ENCODE results near the gene ACKR2.

The ACKR2 gene

GRCh38 chr3:42801784-42802183, 7.5 kb upstream of the ACKR2 start:
- Histone ChIP-seq H3K27me3 (no peaks in the 10 kb centered on the region), H3K27ac (no peak overlapping the region), H3K4me3 (no peak overlapping the region), H3K36me3 (no peaks in the 10 kb centered on the region), H3K4me1 (peaks cover 0 to 39% (median 22%) of the 10 kb centered on the region in 4 donors), H3K9me3 (no peaks in the 10 kb centered on the region)
- DNase-seq, result no peak
- TF ChIP-seq CTCF (IDR thresholded peaks at IDR 0.05), result no peak
- intact Hi-C loops (cut with DNase I; ENCODE audit: low total_unique reads), result no loop called here

- intact Hi-C loops (cut with DNase I; ENCODE audit: low total_unique reads), result no loop called here
- Histone ChIP-seq H3K27me3 (peaks cover 0 to 2% of the 10 kb centered on the region in 2 donors), H3K9me3 (no peaks in the 10 kb centered on the region), H3K4me1 (peaks cover 0 to 39% (median 22%) of the 10 kb centered on the region in 4 donors), H3K27ac (peak overlapping the region; percentile 94 to 97), H3K36me3 (no peaks in the 10 kb centered on the region), H3K4me3 (peak overlapping the region; percentile 80 to 92)
- TF ChIP-seq CTCF (IDR thresholded peaks at IDR 0.05), result no peak
- no peak for DNase-seq
Observed at GRCh38 chr3:42802876-42803413, 6.3 kb upstream of the ACKR2 start.

GRCh38 chr3:42803414-42804105, 5.7 kb upstream of the ACKR2 start:
- intact Hi-C loops (cut with DNase I; ENCODE audit: low total_unique reads), result no loop called here
- TF ChIP-seq CTCF (IDR thresholded peaks at IDR 0.05), result no peak
- Histone ChIP-seq H3K36me3 (no peaks in the 10 kb centered on the region), H3K27ac (peak overlapping the region; percentile 94 to 97), H3K27me3 (peaks cover 0 to 2% of the 10 kb centered on the region in 2 donors), H3K4me3 (peak overlapping the region; percentile 80 to 92), H3K9me3 (no peaks in the 10 kb centered on the region), H3K4me1 (peaks cover 0 to 39% (median 22%) of the 10 kb centered on the region in 4 donors)
- no peak for DNase-seq

GRCh38 chr3:42804106-42804830, 5.0 kb upstream of the ACKR2 start, which contains the start of gene HIGD1A:
TSS of gene HIGD1A (minus strand) at chr3:42804490. CDS start at chr3:42794253, 10,237 bp downstream.
- peak; percentile 97 to 98 for DNase-seq
- H3K4me3 ChIP-seq, result peak within 1 kb of the TSS; percentile 80 to 92
- no peaks in the 10 kb centered on the region for H3K36me3 ChIP-seq
- H3K4me1 ChIP-seq, result peaks cover 0 to 39% (median 22%) of the 10 kb centered on the region in 4 donors
- peaks cover 0 to 2% of the 10 kb centered on the region in 2 donors for H3K27me3 ChIP-seq
- intact Hi-C loops (cut with DNase I; ENCODE audit: low total_unique reads), result no loop called here
- H3K27ac ChIP-seq, result peak within 1 kb of the TSS; percentile 94 to 97
- no peaks in the 10 kb centered on the region for H3K9me3 ChIP-seq
- TF ChIP-seq CTCF (IDR thresholded peaks at IDR 0.05), result no peak

- Histone ChIP-seq H3K27me3 (peaks cover 0 to 2% of the 10 kb centered on the region in 2 donors), H3K27ac (peak overlapping the region; percentile 94 to 97), H3K36me3 (no peaks in the 10 kb centered on the region), H3K4me1 (peaks cover 0 to 39% (median 22%) of the 10 kb centered on the region in 4 donors), H3K9me3 (no peaks in the 10 kb centered on the region), H3K4me3 (peak overlapping the region; percentile 80 to 92)
- no peak for TF ChIP-seq CTCF (IDR thresholded peaks at IDR 0.05)
- intact Hi-C loops (cut with DNase I; ENCODE audit: low total_unique reads), result no loop called here
- no peak for DNase-seq
Observed at GRCh38 chr3:42804831-42805132, 4.5 kb upstream of the ACKR2 start.

Data from tibial artery (tissue), 4 donors.